ENCODE measurements around the gene DUSP14.

DNA sequence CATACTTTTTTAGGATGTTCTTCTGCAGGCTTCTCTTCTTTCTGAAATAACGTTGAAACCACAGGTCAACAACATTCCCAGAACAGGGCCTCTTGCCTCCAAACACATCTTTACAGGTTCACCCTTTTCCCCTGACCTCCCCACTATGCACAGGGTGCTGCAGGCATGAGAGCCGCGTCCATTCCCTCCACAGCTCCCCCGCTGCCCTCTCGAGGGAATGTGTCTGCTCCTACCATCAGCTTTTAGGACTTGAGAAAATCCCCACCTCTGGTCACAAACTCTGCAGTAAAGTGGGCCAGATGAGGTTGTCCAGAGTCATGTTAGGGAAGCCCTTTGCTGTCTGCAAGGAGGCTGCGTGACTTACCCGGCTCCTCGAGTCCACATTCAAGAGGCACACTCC, 30.5 kb downstream of the DUSP14 start:
- TF ChIP-seq, protein P1, sequence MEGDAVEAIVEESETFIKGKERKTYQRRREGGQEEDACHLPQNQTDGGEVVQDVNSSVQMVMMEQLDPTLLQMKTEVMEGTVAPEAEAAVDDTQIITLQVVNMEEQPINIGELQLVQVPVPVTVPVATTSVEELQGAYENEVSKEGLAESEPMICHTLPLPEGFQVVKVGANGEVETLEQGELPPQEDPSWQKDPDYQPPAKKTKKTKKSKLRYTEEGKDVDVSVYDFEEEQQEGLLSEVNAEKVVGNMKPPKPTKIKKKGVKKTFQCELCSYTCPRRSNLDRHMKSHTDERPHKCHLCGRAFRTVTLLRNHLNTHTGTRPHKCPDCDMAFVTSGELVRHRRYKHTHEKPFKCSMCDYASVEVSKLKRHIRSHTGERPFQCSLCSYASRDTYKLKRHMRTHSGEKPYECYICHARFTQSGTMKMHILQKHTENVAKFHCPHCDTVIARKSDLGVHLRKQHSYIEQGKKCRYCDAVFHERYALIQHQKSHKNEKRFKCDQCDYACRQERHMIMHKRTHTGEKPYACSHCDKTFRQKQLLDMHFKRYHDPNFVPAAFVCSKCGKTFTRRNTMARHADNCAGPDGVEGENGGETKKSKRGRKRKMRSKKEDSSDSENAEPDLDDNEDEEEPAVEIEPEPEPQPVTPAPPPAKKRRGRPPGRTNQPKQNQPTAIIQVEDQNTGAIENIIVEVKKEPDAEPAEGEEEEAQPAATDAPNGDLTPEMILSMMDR (IDR thresholded peaks at IDR 0.05; ENCODE audit: borderline replicate concordance, extremely low read depth, low read length, poor library complexity, severe bottlenecking), result no peak
- no peak for TF ChIP-seq EZH2 (IDR thresholded peaks at IDR 0.05; ENCODE audit: borderline replicate concordance, low read depth, low read length, severe bottlenecking)

Measured in DND-41 (cell line).